ENCODE data around the gene BRD3OS. TPM values are rescaled to one million over a fixed set of nuclear protein-coding genes. Genes with fewer than 3 reads are reported as not detected.
A peak's percentile ranks its signal among the peaks of the same experiment; 100 is the strongest.

The BRD3OS gene
- total RNA-seq, 6 donors from 2014 or later = 7.0 to 17.8 (median 11.6) TPM

GRCh38 chr9:133982971-133983720 is 42.1 kb upstream of the BRD3OS start:
- Histone ChIP-seq H3K27ac (no peak overlapping the region), H3K4me3 (no peak overlapping the region), H3K9me3 (no peaks in the 10 kb centered on the region), H3K27me3 (no peaks in the 10 kb centered on the region), H3K36me3 (no peaks in the 10 kb centered on the region), H3K4me1 (peaks cover 20 to 40% (median 28%) of the 10 kb centered on the region in 4 donors)
- DNase-seq (peak in 1 of 2 donors; percentile 62), ATAC-seq (ENCODE audit: low FRiP score in 2 of 2) (no peak)
- WGBS, 2 donors = 71 to 88% methylated on average over 23 to 24 of the region's 25 CpGs
- TF ChIP-seq POLR2A (IDR thresholded peaks at IDR 0.05) (no peak), POLR2AphosphoS5 (IDR thresholded peaks at IDR 0.05) (no peak), EP300 (IDR thresholded peaks at IDR 0.05) (no peak)
- TF ChIP-seq, protein P1, sequence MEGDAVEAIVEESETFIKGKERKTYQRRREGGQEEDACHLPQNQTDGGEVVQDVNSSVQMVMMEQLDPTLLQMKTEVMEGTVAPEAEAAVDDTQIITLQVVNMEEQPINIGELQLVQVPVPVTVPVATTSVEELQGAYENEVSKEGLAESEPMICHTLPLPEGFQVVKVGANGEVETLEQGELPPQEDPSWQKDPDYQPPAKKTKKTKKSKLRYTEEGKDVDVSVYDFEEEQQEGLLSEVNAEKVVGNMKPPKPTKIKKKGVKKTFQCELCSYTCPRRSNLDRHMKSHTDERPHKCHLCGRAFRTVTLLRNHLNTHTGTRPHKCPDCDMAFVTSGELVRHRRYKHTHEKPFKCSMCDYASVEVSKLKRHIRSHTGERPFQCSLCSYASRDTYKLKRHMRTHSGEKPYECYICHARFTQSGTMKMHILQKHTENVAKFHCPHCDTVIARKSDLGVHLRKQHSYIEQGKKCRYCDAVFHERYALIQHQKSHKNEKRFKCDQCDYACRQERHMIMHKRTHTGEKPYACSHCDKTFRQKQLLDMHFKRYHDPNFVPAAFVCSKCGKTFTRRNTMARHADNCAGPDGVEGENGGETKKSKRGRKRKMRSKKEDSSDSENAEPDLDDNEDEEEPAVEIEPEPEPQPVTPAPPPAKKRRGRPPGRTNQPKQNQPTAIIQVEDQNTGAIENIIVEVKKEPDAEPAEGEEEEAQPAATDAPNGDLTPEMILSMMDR (IDR thresholded peaks at IDR 0.05) = no peak

DNA sequence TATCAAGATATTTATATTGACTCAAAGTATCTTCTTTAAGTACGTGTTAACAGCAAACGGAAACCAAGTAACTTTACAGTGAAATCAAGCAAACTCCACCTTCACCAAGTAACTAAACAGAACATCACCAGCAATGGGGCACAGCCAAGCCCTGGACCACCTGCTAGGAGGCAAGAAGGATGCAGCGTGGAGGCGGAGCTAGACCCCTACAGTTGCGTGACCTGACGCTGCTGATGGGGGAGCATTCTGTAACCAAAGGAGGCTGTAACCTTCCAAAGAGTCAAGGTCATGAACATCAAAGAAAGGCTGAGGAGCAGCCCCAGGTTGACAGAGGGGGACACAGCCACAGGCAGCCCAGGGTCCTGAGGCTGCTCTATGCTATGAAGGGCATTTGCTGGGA is 39.2 kb upstream of the BRD3OS start:
- 70 to 94% methylated on average over 6 of the region's 6 CpGs for WGBS, 2 donors
- TF ChIP-seq POLR2A (IDR thresholded peaks at IDR 0.05) (no peak), EP300 (IDR thresholded peaks at IDR 0.05) (no peak), POLR2AphosphoS5 (IDR thresholded peaks at IDR 0.05) (no peak)
- TF ChIP-seq, protein P1 (IDR thresholded peaks at IDR 0.05) = no peak
- Histone ChIP-seq H3K27me3 (no peaks in the 10 kb centered on the region), H3K4me3 (no peak overlapping the region), H3K9me3 (no peaks in the 10 kb centered on the region), H3K4me1 (peaks cover 10 to 26% (median 14%) of the 10 kb centered on the region in 4 donors), H3K27ac (no peak overlapping the region), H3K36me3 (no peaks in the 10 kb centered on the region)
- ATAC-seq (ENCODE audit: low FRiP score in 2 of 2) (no peak), DNase-seq (no peak)

GRCh38 chr9:133986774-133987445 is 38.4 kb upstream of the BRD3OS start:
- Histone ChIP-seq H3K27ac (no peak overlapping the region), H3K4me1 (peaks cover 12 to 26% (median 17%) of the 10 kb centered on the region in 4 donors), H3K27me3 (no peaks in the 10 kb centered on the region), H3K36me3 (no peaks in the 10 kb centered on the region), H3K4me3 (no peak overlapping the region), H3K9me3 (no peaks in the 10 kb centered on the region)
- WGBS, 2 donors = 86 to 88% methylated on average over 13 of the region's 13 CpGs
- DNase-seq = no peak
- no peak for ATAC-seq (ENCODE audit: low FRiP score in 2 of 2)
- no peak for TF ChIP-seq POLR2A (IDR thresholded peaks at IDR 0.05)
- TF ChIP-seq POLR2AphosphoS5 (IDR thresholded peaks at IDR 0.05) = no peak
- TF ChIP-seq, protein P1 (IDR thresholded peaks at IDR 0.05) = no peak
- TF ChIP-seq EP300 (IDR thresholded peaks at IDR 0.05) = no peak

GRCh38 chr9:133987446-133987788 is 37.9 kb upstream of the BRD3OS start:
- no peak for TF ChIP-seq EP300 (IDR thresholded peaks at IDR 0.05)
- no peak for TF ChIP-seq POLR2AphosphoS5 (IDR thresholded peaks at IDR 0.05)
- TF ChIP-seq, protein P1 (IDR thresholded peaks at IDR 0.05) = no peak
- no peak for TF ChIP-seq POLR2A (IDR thresholded peaks at IDR 0.05)
- H3K9me3 ChIP-seq = no peaks in the 10 kb centered on the region
- no peak for ATAC-seq (ENCODE audit: low FRiP score in 2 of 2)
- DNase-seq = no peak
- no peaks in the 10 kb centered on the region for H3K36me3 ChIP-seq
- no peaks in the 10 kb centered on the region for H3K27me3 ChIP-seq
- peaks cover 12 to 22% (median 18%) of the 10 kb centered on the region in 4 donors for H3K4me1 ChIP-seq
- WGBS, 2 donors = 88 to 95% methylated on average over 13 to 14 of the region's 14 CpGs
- H3K27ac ChIP-seq = no peak overlapping the region
- H3K4me3 ChIP-seq = no peak overlapping the region

Measured in upper lobe of left lung (tissue), 6 donors.